HG03558 (cell line): ENCODE data around the gene FNBP1L.
"Not testable (repeated sequence)": the region's sequence is repeated elsewhere in the genome, so short reads cannot be mapped to it uniquely, and the experiment has no call there.

Source experiments
- ATAC-seq: cut with Tn5 transposase; IDR thresholded peaks from one replicate; pipeline ENCODE4 v1.9.1; 2021; ENCODE audit warnings: moderate number of reproducible peaks; ENCODE audit not compliant: unreplicated experiment; ENCODE audit errors: extremely low read depth

Gene FNBP1L

DNA sequence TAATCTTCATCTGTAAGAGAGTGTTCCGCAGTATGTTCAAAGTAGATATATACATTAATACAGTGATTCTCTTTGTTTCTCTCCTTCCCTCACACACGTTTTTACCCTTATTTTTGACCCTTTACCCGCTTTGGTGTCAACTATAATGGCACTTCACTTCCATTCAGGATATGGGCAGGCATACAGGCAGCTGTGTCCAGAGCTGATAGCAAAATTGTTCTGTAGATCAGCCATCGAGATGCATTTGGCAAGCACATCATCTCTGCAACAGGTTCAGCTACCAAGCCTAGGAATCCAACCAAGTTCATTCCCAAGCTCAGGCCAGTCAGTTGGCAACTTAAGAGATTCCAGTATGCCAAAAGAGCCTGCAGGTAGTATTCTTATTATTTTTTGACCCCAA is 74.8 kb downstream of the FNBP1L start:
- ATAC-seq: no peak

DNA sequence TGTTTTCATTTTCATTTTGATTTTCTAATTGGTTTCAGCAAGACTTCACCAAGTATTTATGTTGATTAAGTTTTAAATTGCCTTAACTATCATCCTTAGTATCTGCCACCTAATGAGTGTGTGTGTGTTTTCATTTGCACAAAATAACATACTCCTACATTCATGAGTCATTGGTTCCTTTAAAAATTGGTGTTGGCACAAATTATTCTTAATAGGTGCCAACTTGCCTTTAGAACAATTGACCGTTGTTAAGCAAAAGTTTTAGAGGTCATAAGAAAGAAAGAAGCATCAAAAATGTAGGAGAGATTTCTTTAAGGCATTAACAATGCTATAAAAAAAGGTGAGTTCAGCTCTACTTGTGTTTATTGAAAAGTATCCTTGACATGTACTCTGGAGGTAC is 77.5 kb downstream of the FNBP1L start:
- ATAC-seq: no peak

- no peak for ATAC-seq
Observed at GRCh38 chr1:93526431-93526830, 78.5 kb downstream of the FNBP1L start.

DNA sequence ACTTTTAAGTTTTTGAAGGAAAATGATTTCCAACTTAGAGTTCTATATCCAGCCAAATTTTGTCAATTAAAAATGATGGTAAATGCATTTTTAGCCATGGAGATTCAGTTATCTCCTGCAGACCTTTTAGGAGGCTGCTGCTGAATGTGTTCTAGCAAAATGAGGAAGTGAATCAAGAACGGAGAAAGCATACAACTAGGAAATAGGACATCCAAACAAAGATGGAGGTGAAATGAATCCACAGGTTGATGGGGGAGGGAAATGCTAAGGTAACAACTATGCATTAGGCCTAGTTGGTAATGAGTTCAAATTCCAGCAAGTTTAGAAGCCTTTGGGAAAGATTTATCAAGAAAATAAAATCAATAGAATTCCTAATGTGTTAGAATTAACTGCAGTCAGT is 80.5 kb downstream of the FNBP1L start:
- ATAC-seq: no peak

DNA sequence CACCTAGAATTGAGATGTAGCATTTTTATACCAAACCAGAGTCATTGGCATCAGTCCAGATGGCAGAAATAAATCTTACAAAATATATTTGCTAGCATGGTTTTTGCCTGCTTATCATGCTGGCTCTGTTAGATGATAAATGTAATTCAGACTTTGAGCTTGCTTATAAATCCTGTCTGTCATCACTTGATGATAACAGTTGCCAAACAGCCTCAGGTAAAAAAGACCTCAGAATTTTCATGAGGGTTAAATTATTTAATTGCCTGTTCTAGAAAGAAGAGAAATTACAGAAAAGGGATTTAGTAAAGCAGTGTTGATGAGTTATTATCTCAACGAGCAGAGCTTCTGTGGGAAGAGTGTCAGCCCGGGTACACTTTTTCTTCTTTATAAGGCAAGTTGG is 83.3 kb downstream of the FNBP1L start:
- no peak for ATAC-seq

GRCh38 chr1:93532780-93533378 is 85.0 kb downstream of the FNBP1L start:
- ATAC-seq: no peak

- no peak for ATAC-seq
Observed at GRCh38 chr1:93533677-93534076, 85.8 kb downstream of the FNBP1L start.

DNA sequence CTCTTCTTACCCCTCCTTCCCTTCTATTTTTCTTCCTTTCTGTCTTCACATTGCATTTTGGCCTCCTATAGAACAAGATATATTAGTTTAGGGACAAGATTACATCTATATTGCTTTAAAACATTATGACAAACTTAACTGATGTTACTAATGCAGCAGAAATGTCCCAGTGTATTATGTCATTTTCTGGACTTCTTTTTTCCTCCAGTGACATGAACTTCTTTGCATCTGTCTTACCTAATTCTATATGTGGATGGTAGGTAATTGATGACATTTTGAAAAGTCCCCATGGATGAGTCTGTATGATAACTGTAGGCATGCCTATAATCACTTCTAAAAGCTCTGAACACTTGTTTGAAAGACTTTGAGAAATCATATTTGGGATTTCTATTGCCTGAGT is 89.5 kb downstream of the FNBP1L start:
- ATAC-seq: no peak

- no peak for ATAC-seq
Observed at GRCh38 chr1:93537924-93538323, 90.0 kb downstream of the FNBP1L start.

GRCh38 chr1:93541045-93541444 is 93.1 kb downstream of the FNBP1L start:
- no peak for ATAC-seq

DNA sequence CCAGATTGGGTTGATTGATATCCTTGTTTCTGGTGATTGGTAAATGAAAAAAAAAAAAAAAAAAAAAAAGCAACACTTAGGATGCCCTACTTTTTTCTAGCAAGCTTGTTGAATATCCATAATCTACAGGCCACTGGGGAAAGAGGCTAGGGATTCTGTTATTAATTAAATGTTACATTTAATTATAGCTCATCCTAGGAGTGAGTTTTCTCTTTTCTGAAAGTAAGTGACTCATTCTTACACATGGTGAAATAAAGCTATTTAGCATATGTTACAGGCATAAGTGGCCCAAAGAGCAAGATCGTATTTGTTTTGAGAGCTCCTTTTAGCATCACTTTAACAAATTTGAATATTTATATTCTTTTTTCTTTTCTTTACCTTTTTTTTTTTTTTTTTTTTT is 94.5 kb downstream of the FNBP1L start:
- no peak for ATAC-seq

DNA sequence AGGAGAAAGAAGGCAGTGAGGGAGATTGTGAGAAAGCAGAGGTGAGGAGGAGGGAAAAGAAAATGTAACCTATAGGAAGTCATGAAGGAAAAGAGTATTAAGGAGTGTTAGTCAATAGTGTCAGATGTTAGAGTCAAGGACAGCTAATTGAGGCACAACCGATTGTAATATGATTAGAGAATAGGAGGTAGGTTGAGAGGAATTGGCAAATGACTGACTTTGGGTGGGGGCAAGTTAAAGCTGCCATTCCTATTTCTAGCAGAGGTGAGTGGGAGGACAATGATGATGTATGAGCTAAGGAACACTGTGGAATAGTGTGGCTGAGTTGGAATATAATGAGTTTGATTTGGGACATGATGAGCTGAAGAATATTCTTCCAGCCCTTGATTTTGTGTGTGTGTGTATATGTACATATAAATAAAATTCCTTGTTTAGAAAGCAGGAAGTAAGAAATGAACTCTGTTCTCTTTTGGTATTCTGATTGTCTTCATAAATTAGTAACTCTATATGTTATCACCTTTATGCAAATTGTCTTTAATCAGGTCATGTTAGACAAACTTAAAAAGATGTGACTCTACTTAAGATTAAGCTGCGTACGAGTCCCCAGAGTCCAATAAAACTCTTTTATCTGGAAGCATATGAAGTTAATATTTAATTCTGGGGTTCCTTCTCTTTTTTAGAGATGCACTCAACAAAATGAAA is 98.4 kb downstream of the FNBP1L start:
- ATAC-seq: no peak

GRCh38 chr1:93549131-93549530 is 101.2 kb downstream of the FNBP1L start:
- no peak for ATAC-seq

GRCh38 chr1:93549811-93550210 is 101.9 kb downstream of the FNBP1L start:
- no peak for ATAC-seq

DNA sequence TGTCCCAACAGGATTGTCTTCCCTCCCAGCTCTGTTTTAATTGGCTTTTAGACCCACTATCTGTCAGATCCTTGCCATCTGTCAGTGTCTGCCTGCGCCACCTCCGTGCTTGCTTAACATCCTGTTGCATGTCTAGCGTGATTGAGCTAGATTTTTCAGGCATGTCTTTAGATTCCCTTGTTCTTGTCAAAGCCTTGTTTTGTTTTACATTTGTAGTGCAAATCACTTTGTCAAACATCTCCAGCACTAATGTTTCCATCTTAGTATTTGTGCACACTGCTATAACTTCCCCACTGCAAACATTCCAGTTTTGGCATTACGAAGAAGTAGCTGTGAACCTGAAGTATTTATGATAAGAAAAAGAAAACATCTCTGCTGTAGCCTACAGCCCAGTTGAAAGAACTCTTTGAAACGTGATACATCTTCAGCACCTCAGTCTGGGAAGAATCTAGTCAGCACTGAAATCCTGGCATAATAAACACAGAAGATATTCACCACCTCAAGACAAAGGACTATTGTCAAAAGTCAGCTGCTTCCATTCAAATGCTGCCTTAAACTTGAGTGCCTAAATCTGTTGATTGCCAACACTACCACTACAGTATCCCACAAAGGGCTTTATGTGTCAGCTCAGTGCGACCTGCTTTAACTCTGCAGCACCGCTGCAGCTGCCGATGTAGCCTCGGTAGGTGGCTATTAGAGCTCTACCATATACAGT is 105.0 kb downstream of the FNBP1L start:
- no peak for ATAC-seq

DNA sequence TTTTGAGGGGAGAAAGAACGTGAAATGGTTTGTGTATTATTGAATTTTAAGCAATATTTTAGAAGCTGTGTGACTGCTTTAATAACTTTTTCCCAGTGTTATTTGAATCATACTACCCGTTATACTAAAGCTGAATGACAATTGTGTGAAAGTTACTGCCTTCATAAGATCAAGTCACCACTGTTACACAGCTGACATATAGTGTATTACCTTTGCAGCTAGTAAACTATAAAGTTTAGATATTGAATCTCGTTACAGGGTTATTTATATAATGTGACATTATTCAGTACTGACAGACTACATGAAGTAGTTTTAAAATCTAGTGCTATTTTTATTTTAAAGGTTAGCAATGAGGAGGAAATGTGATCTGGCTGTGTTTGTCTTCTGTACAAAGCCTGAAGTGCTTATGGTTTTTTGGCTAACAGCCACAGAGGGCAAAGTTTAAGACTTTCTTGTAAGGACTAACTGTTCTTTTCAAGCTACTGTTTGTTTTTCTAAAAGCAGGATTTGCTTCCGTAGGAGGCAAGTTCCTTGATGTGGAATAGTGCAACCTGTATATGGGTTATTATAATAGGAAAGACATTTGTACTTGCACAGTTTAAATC is 106.1 kb downstream of the FNBP1L start:
- not testable (repeated sequence) for ATAC-seq

- ATAC-seq: no peak
Observed at GRCh38 chr1:93554883-93555872, 107.3 kb downstream of the FNBP1L start.

- no peak for ATAC-seq
Observed at GRCh38 chr1:93556291-93556690, 108.4 kb downstream of the FNBP1L start.

- no peak for ATAC-seq
Observed at GRCh38 chr1:93559045-93559444, 111.1 kb downstream of the FNBP1L start.

- ATAC-seq: no peak
Observed at GRCh38 chr1:93559695-93560094, 111.8 kb downstream of the FNBP1L start.
